ENCODE measurements around the gene UNC13C.

DNA sequence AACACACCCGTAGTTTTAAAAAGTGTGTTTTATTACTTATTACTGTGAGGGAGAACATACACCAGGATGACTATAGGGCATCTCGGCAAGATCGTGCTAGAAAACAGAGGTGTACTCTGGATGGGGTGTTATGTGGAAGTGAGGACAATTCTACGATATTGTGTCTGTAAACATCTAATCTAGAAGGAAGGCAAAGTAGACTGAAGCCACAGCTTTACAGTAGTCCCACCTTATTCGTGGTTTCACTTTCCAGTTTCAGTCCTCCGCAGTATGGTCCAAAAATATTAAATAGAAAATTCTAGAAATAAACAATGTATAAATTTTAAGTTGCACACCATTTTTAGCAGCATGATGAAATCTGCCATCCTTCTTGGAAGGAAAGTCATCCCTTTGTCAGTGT lies 277.9 kb downstream of the UNC13C start:
- TF ChIP-seq CTCF (conservative IDR thresholded peaks at IDR 0.05) (no peak), ZFX (IDR thresholded peaks at IDR 0.05) (no peak)
